ENCODE results near the gene ANKRD13C. TPM values are rescaled to one million over a fixed set of nuclear protein-coding genes. Genes with fewer than 3 reads are reported as not detected.
"Not testable (repeated sequence)": the region's sequence is repeated elsewhere in the genome, so short reads cannot be mapped to it uniquely, and the experiment has no call there.

The ANKRD13C gene
- total RNA-seq, 4 donors from 2014 or later: 9.6 to 13.5 (median 11.1) TPM

DNA sequence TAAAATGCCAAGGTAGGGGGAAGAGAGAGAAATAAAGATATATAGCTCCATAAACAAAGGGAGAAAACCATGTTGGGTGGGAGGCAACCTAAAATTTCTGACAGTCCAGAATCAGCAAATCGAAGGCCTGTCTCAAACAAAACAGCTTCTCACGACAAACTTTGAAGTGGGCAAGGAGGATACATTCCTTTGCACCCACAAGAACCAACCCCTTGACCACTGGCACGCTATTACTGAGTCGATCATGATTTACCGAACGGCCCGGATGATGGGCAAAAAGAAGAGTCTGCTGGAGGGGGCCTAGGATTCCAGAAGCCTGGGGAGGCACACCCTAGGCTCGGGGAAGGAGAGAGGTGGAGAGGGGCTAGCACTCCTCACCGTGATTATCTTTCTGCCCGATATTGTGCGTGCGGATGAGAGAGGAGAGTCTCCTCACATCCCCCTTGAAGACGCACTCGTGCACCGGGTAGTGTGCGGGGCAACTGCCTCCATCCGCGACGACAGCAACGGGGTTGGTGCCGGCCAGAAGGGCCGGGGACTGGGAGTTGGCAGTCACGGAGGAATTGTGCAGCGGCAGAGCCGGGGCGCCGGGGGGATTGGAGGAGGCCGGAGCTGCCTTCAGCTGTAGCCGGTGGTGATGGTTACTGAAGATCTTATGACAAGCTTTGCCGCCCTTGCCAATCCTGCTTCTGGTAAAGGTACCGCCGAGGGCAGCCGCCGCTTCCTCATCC lies 756 bp downstream of the ANKRD13C start:
- Histone ChIP-seq H3K9me3 (no peaks in the 10 kb centered on the region), H3K36me3 (no peaks in the 10 kb centered on the region), H3K4me3 (peak overlapping the region; percentile 85 to 96 (median 92)), H3K27me3 (no peaks in the 10 kb centered on the region), H3K27ac (peak overlapping the region; percentile 93 to 97 (median 96)), H3K4me1 (peaks cover 38 to 39% of the 10 kb centered on the region in 2 donors)
- ATAC-seq (peak; percentile 64 to 70), DNase-seq (peak in 1 of 2 donors; percentile 27)
- in situ Hi-C loops (cut with MboI; ENCODE audit: low sequenced_read_pairs in 4 of 4) (no loop called here), intact Hi-C loops (cut with DNase I; ENCODE audit: low total_unique reads) (loop anchor here (1.0 to 5.0 kb wide), 5 partner anchors 14 to 221 kb away; partner anchors contain the start of genes LRRC40 and SRSF11)
- TF ChIP-seq, protein P1, sequence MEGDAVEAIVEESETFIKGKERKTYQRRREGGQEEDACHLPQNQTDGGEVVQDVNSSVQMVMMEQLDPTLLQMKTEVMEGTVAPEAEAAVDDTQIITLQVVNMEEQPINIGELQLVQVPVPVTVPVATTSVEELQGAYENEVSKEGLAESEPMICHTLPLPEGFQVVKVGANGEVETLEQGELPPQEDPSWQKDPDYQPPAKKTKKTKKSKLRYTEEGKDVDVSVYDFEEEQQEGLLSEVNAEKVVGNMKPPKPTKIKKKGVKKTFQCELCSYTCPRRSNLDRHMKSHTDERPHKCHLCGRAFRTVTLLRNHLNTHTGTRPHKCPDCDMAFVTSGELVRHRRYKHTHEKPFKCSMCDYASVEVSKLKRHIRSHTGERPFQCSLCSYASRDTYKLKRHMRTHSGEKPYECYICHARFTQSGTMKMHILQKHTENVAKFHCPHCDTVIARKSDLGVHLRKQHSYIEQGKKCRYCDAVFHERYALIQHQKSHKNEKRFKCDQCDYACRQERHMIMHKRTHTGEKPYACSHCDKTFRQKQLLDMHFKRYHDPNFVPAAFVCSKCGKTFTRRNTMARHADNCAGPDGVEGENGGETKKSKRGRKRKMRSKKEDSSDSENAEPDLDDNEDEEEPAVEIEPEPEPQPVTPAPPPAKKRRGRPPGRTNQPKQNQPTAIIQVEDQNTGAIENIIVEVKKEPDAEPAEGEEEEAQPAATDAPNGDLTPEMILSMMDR (IDR thresholded peaks at IDR 0.05 in 4 of 5, conservative IDR thresholded peaks at IDR 0.05 in 1 of 5): no peak
- no peak for TF ChIP-seq POLR2A (IDR thresholded peaks at IDR 0.05)

GRCh38 chr1:70353044-70353443 lies 1.5 kb downstream of the ANKRD13C start:
- no peak for TF ChIP-seq POLR2A (IDR thresholded peaks at IDR 0.05)
- TF ChIP-seq, protein P1 (IDR thresholded peaks at IDR 0.05 in 4 of 5, conservative IDR thresholded peaks at IDR 0.05 in 1 of 5): no peak
- peaks cover 39 to 40% of the 10 kb centered on the region in 2 donors for H3K4me1 ChIP-seq

DNA sequence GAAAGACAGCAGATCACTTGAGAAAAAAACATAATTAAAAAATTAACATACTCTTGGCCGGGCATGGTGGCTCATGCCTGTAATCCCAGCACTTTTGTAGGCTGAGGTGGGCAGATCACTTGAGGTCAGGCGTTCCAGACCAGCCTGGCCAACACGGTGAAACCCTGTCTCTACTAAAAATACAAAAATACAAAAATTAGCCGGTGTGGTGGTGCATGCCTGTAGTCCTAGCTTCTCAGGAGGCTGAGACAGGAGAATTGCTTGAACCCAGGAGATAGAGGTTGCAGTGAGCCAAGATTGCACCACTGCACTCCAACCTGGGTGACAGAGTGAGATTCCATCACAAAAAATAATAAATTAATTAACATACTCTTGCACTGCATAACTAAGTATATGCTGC lies 4.7 kb downstream of the ANKRD13C start:
- intact Hi-C loops (cut with DNase I; ENCODE audit: low total_unique reads): loop anchor here (5.0 kb wide), 3 partner anchors 127 to 217 kb away; partner anchors contain the start of genes LRRC40 and SRSF11
- ATAC-seq; H3K36me3 ChIP-seq; H3K27me3 ChIP-seq; DNase-seq; H3K9me3 ChIP-seq; H3K4me3 ChIP-seq; in situ Hi-C loops (cut with MboI; ENCODE audit: low sequenced_read_pairs in 4 of 4); H3K27ac ChIP-seq: not testable (repeated sequence)
- H3K4me1 ChIP-seq: peaks cover 39 to 40% of the 10 kb centered on the region in 2 donors

More at GRCh38 chr1:70353044-70353443, 1.5 kb downstream of the ANKRD13C start:
- DNase-seq: no peak
- no peak for ATAC-seq
- Histone ChIP-seq H3K9me3 (no peaks in the 10 kb centered on the region), H3K27me3 (no peaks in the 10 kb centered on the region), H3K36me3 (no peaks in the 10 kb centered on the region), H3K27ac (peak overlapping the region; percentile 93 to 97 (median 96)), H3K4me3 (peak overlapping the region; percentile 85 to 96 (median 92))
- in situ Hi-C loops (cut with MboI; ENCODE audit: low sequenced_read_pairs in 4 of 4): no loop called here
- intact Hi-C loops (cut with DNase I; ENCODE audit: low total_unique reads): loop anchor here (5.0 kb wide), 3 partner anchors 131 to 221 kb away; partner anchors contain the start of genes LRRC40 and SRSF11

DNA sequence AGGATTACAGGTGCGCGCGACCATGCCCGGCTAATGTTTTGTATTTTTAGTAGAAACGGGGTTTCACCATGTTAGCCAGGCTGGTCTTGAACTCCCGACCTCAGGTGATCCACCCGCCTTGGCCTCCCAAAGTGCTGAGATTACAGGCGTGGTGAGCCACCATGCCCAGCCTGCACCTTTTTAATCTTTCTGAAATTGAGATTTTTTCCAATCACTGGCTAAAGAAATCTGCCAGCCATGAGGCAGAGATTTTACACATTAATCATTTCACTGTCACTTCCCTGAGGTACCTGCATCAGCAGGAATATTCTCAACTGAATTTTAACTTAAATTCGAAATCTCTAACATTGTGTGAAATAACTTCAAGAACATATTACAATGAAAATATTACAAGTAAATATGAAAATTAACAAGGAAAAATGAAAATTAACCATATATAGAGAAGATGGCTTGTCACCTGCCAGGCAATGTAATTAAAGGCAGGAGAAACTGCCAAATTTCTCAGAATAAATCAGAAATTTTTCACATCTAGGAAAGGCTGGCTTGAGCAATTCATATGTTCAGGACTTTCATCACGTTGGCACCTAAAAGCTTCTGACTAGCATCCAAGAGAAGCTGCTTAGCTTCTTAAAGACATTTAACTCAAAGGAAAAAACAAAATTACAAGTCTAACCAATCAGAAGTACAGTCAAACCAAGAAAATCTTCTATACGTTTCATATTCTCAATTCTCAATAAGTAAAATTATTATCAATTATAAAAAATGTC lies 5.9 kb downstream of the ANKRD13C start:
- peaks cover 38 to 40% of the 10 kb centered on the region in 2 donors for H3K4me1 ChIP-seq
- no peak overlapping the region for H3K27ac ChIP-seq
- no peak for DNase-seq
- H3K36me3 ChIP-seq: no peaks in the 10 kb centered on the region
- no peak for ATAC-seq
- intact Hi-C loops (cut with DNase I; ENCODE audit: low total_unique reads): no loop called here
- no peak overlapping the region for H3K4me3 ChIP-seq
- in situ Hi-C loops (cut with MboI; ENCODE audit: low sequenced_read_pairs in 4 of 4): no loop called here
- H3K27me3 ChIP-seq: no peaks in the 10 kb centered on the region
- TF ChIP-seq, protein P1 (IDR thresholded peaks at IDR 0.05 in 4 of 5, conservative IDR thresholded peaks at IDR 0.05 in 1 of 5): no peak
- TF ChIP-seq POLR2A (IDR thresholded peaks at IDR 0.05): no peak
- no peaks in the 10 kb centered on the region for H3K9me3 ChIP-seq

DNA sequence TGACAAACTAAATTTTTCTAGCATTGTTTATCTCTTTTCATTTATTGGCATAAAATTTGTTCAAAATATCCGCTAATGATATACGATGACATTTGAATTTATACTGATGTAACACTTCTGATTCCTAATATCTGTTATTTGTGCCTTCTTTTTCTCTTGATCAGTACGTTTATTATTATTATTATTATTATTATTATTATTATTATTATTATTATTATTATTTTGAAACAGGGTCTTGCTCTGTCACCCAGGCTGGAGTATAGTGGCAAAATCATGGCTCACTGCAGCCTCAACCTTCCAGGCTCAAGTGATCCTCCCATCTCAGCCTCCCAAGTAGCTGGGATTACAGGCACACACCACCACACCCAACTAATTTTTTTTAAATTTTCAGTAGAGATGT lies 14.9 kb downstream of the ANKRD13C start:
- in situ Hi-C loops (cut with MboI; ENCODE audit: low sequenced_read_pairs in 4 of 4): not testable (repeated sequence)

More for the DNA sequence above, 14.9 kb downstream of the ANKRD13C start:
- H3K9me3 ChIP-seq, H3K4me1 ChIP-seq, H3K4me3 ChIP-seq, H3K36me3 ChIP-seq, H3K27me3 ChIP-seq, DNase-seq, ATAC-seq: not testable (repeated sequence)
- intact Hi-C loops (cut with DNase I; ENCODE audit: low total_unique reads): loop anchor here (1.0 kb wide), 1 partner anchor 15 kb away; the partner anchor contains the start of gene ANKRD13C
- H3K27ac ChIP-seq: peak overlapping the region in 3 of 4 donors; percentile 65 to 76 (median 73)

Data from gastrocnemius medialis (tissue), 4 donors.